GM18519 (cell line): ENCODE results near the gene LSR.

Source experiments
- ATAC-seq: cut with Tn5 transposase; IDR thresholded peaks from one replicate; pipeline ENCODE4 v1.9.1; 2021; ENCODE audit warnings: mild to moderate bottlenecking, moderate library complexity; ENCODE audit not compliant: unreplicated experiment, low FRiP score

LSR gene

DNA sequence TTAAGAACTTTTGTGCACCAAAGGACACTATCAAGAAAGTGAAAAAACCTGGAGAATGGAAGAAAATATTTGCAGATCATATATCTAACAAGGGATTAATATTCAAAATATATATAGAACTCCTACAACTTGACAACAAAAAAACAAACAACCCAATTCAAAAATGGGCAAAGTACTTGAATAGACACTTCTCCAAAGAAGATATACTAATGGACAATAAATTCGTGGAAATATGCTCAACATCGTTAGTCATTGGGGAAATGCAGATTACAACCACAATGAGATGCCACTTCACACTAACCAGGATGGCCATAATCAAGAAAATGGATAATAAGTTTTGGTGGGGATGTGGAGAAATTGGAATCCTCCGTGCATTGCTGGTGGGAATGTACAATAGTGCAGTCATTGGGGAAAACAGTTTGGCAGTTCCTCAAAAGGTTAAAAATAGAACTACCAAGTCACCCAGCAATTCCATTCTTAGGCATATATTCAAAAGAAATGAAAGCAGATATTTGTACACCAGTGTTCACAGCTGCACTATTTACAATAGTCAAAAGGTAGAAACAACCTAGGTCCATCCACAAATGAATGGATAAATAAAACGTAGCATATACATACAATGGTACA is 2.2 kb upstream of the LSR start:
- no peak for ATAC-seq

DNA sequence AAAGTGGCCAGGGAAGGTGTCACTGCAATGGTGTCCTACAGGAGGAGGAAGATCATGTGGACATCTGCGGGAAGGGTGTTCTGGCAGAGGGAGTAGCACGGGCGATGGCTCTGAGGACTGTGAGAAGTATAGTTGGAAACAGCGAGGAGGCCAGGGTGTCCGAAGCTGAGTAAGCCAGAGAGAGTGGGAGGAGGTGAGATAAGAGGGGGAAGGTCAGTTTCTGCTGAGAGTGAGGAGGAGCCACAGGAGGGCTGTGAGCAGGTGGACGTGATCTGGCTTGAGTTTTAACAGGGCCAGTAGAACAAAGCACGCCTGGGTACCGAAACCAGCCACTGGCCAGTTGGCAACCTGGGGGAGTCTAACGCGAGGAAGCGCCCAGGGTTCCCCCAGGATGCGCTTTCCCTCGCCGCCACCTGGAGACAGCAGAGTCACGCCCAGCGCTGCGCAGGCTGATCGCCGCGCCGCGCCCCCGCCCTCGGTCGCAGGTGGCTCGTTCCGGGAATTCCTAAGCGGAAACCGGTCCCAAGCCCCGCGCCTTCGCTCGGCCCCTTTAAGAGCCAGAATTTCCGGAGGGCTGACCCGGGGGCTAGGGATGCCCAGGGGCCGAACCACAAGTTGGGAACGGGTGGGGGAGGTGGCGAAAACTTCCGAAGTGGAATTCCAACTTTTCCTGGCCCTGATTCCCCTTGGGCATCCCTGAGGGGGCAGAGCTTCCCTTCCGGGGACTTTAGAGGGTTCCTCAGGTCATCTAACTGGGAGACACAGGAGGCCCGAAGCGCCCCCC is 1.1 kb upstream of the LSR start:
- no peak for ATAC-seq

DNA sequence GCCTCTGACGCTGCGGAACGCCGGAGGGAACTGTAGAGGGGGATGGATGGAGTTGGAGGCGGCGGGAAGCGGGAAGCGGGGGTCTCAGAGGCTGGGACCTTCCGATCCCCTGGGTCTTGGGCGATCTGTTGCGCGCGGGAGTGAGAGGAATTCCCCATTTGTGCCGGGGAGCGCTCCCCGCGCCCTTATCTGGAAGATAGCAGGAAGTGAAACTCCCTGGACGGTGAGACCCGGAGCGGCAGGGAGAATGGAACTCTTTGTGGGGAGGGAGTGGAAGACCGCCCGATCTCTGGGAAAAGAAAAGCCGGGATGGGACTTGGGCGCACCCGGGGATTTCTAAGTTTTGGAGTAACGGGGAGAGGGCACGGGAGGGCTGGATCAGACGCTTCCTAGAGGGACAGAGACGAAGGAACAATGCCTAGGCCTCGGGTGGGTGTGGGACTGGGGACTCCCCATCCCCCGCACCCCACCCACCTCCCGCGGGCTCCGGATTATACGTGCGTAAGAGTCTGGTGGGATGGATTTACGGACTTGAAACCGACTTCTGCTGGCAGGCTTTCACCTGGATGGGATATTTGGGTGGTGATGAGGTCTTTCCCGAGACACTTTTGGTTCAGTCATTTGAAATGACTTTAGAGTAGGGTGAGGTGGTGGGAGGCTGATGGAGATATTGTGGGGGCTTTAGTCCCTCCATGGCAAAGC is 495 bp downstream of the LSR start:
- ATAC-seq, result no peak

DNA sequence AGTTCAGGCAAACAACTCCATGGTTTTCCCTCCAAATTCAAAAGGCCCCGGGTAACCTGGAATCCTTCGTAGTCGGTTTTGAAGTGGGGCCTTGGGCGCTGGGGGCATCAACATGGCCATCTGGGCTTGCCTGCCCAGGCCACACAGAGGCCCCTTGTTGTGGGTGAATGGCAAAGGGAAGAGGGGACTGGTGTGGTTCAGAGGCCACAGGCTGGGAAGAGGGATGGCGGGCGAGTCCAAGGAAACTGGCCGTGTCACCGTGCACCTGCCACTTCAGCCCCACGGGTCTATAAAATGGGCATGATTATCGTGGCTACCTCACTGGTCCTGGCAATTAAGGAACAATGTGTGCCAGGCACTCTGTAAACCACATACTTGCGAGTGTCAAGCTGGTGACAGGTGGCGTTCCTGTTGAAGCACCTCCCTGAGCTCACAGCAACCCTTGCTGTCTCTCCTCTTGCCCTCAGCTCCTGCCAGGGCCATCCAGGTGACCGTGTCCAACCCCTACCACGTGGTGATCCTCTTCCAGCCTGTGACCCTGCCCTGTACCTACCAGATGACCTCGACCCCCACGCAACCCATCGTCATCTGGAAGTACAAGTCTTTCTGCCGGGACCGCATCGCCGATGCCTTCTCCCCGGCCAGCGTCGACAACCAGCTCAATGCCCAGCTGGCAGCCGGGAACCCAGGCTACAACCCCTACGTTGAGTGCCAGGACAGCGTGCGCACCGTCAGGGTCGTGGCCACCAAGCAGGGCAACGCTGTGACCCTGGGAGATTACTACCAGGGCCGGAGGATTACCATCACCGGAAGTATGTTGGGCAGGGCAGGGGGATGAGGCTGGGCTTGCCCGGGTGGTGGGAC is 1.3 kb downstream of the LSR start:
- ATAC-seq, result no peak

DNA sequence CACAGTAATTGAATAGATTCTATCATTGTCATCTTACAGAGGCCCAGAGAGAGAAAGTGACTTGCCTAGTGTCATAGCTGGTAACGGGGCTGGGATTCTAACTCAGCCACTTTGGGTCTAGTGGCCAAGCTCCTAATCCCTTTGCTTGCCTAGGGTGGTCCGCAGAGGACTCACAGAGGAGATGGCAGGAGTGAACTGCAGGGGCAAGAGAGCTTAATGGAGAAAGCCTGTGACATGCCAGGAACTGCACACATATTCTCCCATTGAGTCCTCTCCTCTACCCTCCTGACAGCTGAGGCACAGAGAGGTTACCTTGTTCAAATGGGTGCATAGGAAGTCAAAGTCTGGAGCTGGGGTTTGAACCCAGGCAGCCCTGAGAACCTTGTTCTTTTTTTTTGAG is 2.7 kb downstream of the LSR start:
- no peak for ATAC-seq

DNA sequence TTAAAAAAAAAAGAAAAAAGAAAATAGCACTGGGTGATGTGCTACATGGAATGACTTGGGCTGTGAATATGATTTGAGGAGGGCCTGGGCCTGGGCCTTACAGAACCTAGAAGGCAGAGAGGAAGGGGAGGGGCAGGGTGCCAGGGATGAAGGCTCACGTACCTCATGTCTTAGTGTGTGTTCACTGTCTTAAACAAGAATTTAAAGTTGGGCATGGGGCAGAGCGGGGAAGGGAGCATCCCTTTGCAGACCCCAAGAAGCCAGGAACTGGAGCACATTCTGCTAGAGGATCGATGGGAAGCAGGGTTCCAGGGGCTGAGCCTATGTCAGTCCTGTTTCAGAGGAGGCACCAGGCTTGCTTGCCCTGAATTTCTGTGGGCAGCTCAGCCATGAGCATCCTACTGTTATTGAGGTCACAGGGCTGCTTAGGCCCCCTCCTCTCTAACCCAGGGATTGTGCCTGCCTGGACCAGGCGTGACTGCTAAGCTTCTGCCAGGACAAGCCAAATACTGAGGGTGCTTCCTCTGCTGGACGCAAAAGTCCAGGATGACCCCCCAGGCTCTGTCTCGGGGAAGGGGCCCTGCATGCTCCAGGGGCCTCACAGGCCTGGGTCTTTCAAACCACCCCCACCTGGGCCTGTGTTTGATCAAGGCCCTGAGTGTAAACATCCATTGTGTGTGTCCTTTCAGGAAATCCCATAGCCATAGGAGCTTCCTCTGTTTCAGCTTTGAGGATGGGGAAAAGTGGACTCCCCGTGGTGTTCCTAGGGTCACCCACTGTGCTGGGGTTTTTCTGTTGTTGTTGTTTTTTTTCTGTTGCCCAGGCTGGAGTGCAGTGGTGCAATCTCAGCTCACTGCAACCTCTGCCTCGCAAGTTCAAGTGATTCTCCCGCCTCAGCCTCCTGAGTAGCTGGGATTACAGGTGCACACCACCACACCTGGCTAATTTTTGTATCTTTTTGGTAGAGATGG is 4.8 kb downstream of the LSR start:
- no peak for ATAC-seq

DNA sequence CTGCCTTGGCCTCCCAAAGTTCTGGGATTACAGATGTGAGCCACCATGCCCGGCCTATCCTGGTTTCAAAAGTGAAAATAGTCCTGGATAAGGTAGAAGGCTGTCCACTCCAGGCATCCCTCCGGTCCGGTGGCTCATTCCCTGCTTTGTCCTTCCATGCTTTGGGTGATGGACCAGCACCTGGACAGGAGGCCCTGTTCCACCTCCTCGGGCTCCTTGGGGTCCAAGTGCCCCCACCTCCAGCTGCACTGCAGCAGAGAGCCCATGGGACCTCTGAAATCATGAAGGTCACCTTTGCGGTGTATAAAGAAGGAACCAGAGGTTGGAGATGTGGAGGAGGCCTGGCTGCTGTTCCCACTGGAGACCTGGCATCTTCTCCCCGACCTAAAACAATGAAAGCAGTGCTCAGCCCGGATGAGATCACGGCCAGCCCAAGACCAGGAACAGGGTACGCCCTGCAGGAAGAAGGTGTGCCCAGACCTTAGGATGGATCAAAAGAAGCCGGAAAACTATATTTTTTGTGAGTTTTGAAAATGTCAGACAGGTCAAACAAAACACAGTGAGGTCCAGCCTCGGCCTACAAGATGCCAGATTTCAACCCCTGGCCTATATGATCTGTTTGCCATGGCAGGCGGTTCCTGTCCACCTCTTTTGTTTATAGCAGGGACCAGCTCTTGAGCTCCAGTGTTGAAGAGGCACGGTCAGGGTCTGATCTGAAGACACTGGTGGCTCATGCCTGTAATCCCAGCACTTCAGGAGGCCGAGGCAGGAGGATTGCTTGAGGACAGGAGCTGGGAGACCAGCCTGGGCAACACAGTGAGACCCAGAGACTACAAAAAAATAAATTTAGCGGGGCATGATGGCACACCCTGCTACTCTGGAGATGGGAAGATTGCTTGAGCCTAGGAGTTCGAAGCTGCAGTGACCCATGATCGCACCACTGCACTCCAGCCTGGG is 5.8 kb downstream of the LSR start:
- no peak for ATAC-seq

DNA sequence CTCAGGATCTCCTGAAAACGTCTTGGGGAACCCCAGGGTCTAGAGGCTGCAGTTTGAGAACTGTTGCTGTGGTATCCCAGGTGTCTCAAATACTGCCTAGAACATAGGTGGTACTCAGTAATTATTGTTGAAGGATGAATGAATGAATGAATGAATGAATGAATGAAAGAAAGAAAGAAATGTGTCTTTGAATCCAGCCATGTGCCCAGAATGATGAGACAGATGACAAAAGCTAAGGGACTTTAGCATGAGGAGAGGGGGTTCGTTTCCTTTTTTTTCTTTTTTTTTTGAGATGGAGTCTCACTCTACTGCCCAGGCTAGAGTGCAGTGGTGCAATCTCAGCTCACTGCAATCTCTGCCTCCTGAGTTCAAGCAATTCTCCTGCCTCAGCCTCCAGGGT is 7.8 kb downstream of the LSR start:
- no peak for ATAC-seq

DNA sequence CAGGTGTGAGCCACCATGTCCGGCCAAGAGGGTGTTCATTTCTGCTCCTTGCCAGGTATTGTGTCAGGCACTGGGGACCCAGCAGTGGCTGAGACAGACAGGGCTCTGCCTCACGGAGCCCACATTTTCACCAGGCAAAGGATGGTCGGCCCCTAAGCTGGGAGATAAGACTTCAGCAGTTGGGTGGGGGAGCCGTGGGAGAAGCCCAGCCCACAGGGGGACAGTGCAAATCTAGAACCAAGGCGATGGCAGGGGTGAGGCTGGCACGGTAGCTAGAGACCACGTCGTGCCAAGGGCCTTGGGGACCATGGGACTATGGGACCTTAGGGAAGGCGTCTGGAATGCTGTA is 8.3 kb downstream of the LSR start:
- no peak for ATAC-seq

DNA sequence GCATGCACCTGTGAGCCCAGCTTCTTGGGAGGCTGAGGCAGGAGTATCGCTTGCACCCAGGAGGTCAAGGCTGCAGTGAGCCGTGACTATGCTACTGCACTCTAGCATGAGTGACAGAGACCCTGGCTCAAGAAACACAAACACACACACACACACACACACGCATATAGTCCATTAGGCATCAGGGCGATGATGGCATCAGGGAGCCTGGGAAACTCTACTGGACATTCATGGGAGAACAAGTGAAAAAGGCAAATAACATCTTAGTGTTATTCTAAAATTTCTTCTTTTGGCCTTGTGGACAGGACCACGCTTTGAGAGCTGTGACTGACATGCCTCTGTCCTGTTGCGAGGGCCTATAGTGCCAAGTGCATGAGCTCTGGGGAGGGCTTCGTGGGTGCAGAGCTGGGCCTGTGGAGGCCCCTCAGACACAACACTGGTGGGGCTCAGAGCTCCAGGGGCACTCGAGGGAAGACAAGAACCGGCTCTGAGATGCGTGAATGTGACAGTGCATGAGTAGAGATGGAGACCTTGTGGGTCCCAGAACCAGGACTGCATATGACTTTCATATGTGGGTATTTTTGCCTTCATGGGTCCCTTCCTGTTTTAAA is 12.0 kb downstream of the LSR start:
- no peak for ATAC-seq

DNA sequence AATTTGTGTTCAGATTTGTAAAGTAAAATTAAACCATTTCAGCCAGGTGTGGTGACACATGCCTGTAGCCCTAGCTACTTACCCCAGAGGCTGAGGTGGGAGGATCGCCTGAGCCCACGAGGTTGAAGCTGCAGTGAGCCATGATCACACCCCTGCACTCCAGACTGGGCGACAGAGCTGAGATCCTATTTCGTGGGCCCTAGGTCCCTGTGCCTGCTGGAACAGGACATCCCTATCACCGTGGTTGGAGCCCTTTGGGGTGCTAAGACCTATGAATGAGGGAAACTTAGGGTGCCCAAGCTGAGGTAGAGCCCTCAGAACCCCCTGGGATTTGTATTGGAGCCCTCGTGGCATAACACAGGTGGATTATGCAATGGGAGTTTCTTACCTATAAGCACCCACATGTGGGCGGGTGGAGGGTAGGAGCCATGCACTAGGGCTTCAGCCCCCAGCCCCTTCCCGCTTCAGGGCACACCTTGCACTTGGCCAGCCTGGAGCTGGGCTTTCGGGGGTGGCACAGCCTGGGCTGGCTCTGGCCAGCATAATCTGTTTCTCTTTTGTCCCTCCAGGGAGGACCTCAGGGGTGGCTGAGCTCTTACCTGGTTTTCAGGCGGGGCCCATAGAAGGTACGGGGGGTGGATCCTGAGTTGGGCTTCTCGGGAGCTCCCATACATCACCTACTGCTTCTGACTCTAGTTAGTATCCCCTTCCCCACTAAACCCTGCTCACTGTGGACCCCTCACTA is 12.7 kb downstream of the LSR start:
- no peak for ATAC-seq

DNA sequence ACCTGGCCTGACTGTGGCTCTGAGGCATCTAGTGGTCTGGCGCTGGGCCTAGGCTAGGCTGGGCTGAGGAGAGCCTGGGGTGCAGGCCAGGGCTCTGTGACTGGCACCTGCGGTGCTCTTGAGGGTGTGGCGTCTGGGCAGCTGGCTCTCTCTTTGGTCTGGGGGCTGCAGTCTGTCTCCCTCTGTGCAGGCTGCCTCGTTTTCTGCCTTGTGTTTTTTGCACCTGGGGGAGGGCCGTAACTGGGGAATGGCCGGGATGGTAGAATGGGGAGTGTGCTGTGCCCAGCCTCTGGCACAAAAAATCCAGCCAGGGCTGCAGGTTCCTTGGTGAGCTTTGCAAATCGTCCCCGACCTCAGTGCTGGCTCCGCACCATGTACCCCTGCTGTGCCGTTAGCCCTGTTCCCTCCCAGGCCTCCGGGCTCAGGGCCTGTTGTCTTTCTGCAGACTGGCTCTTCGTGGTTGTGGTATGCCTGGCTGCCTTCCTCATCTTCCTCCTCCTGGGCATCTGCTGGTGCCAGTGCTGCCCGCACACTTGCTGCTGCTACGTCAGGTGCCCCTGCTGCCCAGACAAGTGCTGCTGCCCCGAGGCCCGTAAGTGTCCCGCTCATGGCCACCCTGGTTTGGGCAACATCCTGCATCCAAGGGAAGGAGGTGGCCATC is 13.4 kb downstream of the LSR start:
- no peak for ATAC-seq

DNA sequence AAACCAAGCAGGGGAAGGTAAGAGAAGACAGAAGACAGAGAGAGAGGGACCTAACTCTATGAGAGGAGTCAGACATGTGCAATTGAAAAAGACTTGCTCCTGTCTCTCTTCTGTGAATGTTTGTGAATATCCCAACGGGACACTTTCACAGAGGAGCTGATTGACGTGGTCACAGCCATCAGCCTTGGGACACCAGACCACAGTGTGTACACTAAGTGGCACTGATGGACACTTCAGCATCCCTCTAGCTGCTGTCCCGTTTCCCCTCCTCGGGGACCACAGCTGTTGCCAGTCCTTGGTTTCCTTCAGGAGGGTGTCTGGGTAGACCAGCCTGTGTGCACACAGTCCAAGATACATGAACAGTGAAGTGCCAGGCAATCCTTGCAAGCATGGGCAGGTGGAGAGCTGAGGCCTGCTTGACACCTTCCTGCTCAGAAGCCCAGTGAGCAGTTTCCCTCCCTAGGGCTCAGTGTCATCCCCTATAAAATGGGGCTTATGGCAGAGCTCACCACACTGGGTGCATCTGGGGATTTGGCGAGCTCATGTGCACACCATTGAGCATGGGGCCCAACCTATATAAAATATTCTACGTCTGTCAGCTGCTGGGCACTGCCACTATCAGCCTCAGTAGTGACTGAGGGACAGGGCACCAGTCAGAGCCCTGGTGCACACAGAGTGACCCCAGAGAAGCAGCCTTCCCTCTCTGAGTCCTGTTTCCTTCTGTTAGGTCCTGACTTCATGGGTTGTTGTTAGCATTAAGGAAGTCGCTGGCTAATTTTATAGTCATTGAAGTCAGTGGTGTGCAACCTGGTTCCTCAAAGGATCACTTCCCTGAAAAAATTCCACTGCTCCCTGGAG is 15.7 kb downstream of the LSR start:
- ATAC-seq, result no peak

DNA sequence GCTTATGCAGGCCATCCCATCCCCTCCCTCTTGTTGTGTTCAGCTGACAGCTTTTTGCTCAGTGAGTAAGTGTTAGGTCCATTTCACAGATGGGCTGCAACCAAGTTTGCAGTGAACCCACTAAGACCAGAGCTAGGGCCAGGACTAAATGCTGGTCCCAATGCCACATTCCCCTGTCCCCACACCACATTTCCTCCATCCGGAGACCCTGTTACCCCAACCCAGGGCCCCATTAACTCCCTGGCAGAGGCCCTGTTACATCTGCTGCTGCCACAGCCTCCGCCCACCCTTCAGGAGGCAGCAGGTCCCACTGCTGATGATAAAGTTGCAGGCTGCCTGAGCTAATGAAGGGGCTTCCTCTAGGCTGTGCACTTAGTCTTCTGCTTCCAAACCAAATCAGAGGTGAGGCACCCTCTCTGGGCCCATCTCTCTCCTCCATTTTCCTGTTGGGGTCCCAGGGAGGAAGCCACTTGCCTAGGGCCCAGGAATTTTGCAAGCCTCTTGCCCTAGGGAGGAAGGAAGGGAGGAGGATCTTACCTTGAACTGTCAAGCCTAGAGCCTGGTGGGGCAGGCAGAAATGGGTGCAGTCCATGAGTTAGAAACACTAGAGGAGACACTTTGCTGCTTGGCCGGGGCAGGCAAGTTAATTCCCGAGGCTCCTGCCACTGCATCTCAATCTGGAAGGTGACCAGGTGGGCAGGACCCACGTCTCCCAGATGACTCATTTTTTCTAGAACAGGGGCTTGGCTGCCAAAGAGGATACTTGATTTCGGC is 16.5 kb downstream of the LSR start:
- no peak for ATAC-seq

DNA sequence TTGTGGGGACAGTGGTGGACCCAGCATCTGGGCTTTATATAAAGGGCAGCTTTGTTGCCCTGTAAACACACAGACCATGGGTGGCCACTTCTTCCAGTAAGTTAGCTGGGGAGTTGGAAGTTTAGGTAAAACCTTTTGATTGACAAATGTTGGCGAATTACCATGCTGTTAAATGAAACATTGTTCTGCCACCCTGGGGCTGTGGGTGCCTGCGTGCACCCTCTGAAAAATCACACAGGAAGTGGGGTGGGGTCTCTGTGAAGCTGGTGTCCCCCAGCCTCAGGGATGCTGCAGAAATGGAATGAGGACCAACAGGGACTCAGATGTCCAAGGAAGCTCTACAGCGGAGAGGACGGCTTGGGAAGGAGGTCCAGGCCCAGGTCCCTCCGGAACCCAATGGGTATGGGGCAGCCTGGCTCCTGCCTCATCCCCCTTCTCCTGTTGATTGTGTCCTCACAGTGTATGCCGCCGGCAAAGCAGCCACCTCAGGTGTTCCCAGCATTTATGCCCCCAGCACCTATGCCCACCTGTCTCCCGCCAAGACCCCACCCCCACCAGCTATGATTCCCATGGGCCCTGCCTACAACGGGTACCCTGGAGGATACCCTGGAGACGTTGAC is 17.2 kb downstream of the LSR start:
- ATAC-seq, result no peak
